Kidney (tissue), 22 donors: Measurements from ENCODE around the gene DPCD. TPM values are rescaled to one million over a fixed set of nuclear protein-coding genes. Genes with fewer than 3 reads are reported as not detected.

Experiments
- DNase-seq, 5 donors: peaks; one replicate each; pipeline ENCODE4 v3.0.0-alpha.2; 2013 to 2020
- FAIRE-seq: peaks from 2 replicates; lab custom pipeline; 2012; peaks lifted over from hg19 to GRCh38; lab: Jason Lieb, UNC
- H3K27ac ChIP-seq, 2 donors: one replicate each; pipeline ENCODE4 v1.7.0; 2013; ENCODE audit warnings: low read depth in 2 of 2, low read length in 2 of 2, inconsistent platforms in 1 of 2
- H3K27me3 ChIP-seq: one replicate; pipeline ENCODE4 v1.7.1; 2013; ENCODE audit warnings: low read length, inconsistent platforms; ENCODE audit not compliant: control insufficient read depth, insufficient read depth
- H3K36me3 ChIP-seq, 3 donors: one replicate each; pipeline versions ENCODE4 v1.7.0 to v1.7.1; 2013; ENCODE audit warnings: low read length in 3 of 3, control low read depth in 1 of 3, inconsistent platforms in 1 of 3; ENCODE audit not compliant: insufficient read depth in 3 of 3, control insufficient read depth in 2 of 3
- H3K4me1 ChIP-seq, 3 donors: one replicate each; pipeline versions ENCODE4 v1.7.0 to v1.7.1; 2013; ENCODE audit warnings: low read length in 3 of 3, inconsistent platforms in 1 of 3, low read depth in 1 of 3; ENCODE audit not compliant: control insufficient read depth in 2 of 3, insufficient read depth in 2 of 3
- H3K4me3 ChIP-seq, 3 donors: one replicate each; pipeline versions ENCODE4 v1.7.0 to v1.8.1; 2013; ENCODE audit warnings: low read length in 3 of 3, control low read depth in 1 of 3, inconsistent platforms in 1 of 3
- H3K9ac ChIP-seq, 3 donors: one replicate each; pipeline versions ENCODE4 v1.7.0 to v1.7.1; 2013; ENCODE audit warnings: low read length in 3 of 3, control low read depth in 1 of 3, inconsistent platforms in 1 of 3
- H3K9me3 ChIP-seq, 3 donors: one replicate each; pipeline versions ENCODE4 v1.7.0 to v1.7.1; 2013; ENCODE audit warnings: low read length in 3 of 3, control low read depth in 1 of 3, inconsistent platforms in 1 of 3; ENCODE audit not compliant: control insufficient read depth in 2 of 3, insufficient read depth in 1 of 3
- intact Hi-C: fragments of 100-400 bp; cut with DNase I; formaldehyde crosslinking; loops from one replicate; pipeline ENCODE4 v1.11.1; 2022
- long read RNA-seq, 10 donors: library from polyadenylated mRNA in 1 of 10; unstranded in 1 of 10; transcript quantifications; one replicate each; pipeline ENCODE4 v2.0.0 and lab custom pipeline, GENCODE V29; 2021 to 2026
- polyA plus RNA-seq: library from polyadenylated mRNA; stranded (reverse); fragments of 350-450 nt; fragmentation: Illumina TruSeq; extraction: RNeasy Lipid Tissue Mini Kit (QIAGEN cat#74804); gene quantifications from one replicate; pipeline ENCODE4 v1.2.3, GENCODE V29; 2014; ENCODE audit warnings: low read depth, low replicate concordance; ENCODE audit not compliant: insufficient read depth
- total RNA-seq: library from RNA; stranded (reverse); fragmentation: NEBNext Ultra II Directional; extraction: Animal tissue kit (Norgen Biotek cat#: 25700); gene quantifications from one replicate; pipeline ENCODE4 v1.2.1, GENCODE V29; 2021
- TF ChIP-seq, protein P1 (sequence below): IDR thresholded peaks from 3 replicates; pipeline ENCODE4 v1.5.1; 2012; ENCODE audit warnings: mild to moderate bottlenecking, moderate library complexity, borderline replicate concordance; ENCODE audit not compliant: insufficient read depth; ENCODE audit errors: extremely low read depth
- donor health status: control.
- donor health status: control.
- donor health status: control.
- donor health status: control.
- donor health status: control.
- donor health status: DM: yes; HTN: yes; CAD: no.
- donor health status: Normal renal cell carcinoma (clear cell type).

Gene DPCD
- total RNA-seq (26.4 TPM), polyA plus RNA-seq (63.1 TPM)
- long read RNA-seq, donor 1, transcript DPCD-202 (6 exons, 858 nt), result major isoform, 17 of 17 reads
- long read RNA-seq, donor 1, partial matches to known transcripts, result 0 of 17 reads
- long read RNA-seq, donor 1, other reads (novel, unspliced or antisense), result 0 of 17 reads
- long read RNA-seq, donor 2, transcript DPCD-202 (6 exons, 858 nt), result major isoform, 20 of 20 reads
- long read RNA-seq, donor 2, partial matches to known transcripts, result 0 of 20 reads
- long read RNA-seq, donor 2, other reads (novel, unspliced or antisense), result 0 of 20 reads
- long read RNA-seq, donor 3, transcript DPCD-202 (6 exons, 858 nt), result major isoform, 32 of 52 reads
- long read RNA-seq, donor 3, partial matches to known transcripts, result 11 of 52 reads
- long read RNA-seq, donor 3, other reads (novel, unspliced or antisense), result 9 of 52 reads
- long read RNA-seq, donor 4, transcript DPCD-202 (6 exons, 858 nt), result major isoform, 16 of 79 reads
- long read RNA-seq, donor 4, partial matches to known transcripts, result 35 of 79 reads
- long read RNA-seq, donor 4, other reads (novel, unspliced or antisense), result 28 of 79 reads
- long read RNA-seq, donor 5, partial matches to known transcripts, result 0 of 1 reads
- long read RNA-seq, donor 5, other reads (novel, unspliced or antisense), result 0 of 1 reads
- long read RNA-seq, donor 6, transcript DPCD-202 (6 exons, 858 nt), result major isoform, 67 of 81 reads
- long read RNA-seq, donor 6, partial matches to known transcripts, result 13 of 81 reads
- long read RNA-seq, donor 6, other reads (novel, unspliced or antisense), result 0 of 81 reads
- long read RNA-seq, donor 7, transcript DPCD-202 (6 exons, 858 nt), result major isoform, 11 of 17 reads
- long read RNA-seq, donor 7, partial matches to known transcripts, result 3 of 17 reads
- long read RNA-seq, donor 7, other reads (novel, unspliced or antisense), result 3 of 17 reads
- long read RNA-seq, donor 8, transcript DPCD-202 (6 exons, 858 nt), result major isoform, 24 of 24 reads
- long read RNA-seq, donor 8, partial matches to known transcripts, result 0 of 24 reads
- long read RNA-seq, donor 8, other reads (novel, unspliced or antisense), result 0 of 24 reads
- long read RNA-seq, donor 9, transcript DPCD-202 (6 exons, 858 nt), result major isoform, 8 of 9 reads
- long read RNA-seq, donor 9, partial matches to known transcripts, result 0 of 9 reads
- long read RNA-seq, donor 9, other reads (novel, unspliced or antisense), result 0 of 9 reads
- long read RNA-seq, donor 10, transcript DPCD-202 (6 exons, 858 nt), result major isoform, 15 of 15 reads
- long read RNA-seq, donor 10, partial matches to known transcripts, result 0 of 15 reads
- long read RNA-seq, donor 10, other reads (novel, unspliced or antisense), result 0 of 15 reads

DNA sequence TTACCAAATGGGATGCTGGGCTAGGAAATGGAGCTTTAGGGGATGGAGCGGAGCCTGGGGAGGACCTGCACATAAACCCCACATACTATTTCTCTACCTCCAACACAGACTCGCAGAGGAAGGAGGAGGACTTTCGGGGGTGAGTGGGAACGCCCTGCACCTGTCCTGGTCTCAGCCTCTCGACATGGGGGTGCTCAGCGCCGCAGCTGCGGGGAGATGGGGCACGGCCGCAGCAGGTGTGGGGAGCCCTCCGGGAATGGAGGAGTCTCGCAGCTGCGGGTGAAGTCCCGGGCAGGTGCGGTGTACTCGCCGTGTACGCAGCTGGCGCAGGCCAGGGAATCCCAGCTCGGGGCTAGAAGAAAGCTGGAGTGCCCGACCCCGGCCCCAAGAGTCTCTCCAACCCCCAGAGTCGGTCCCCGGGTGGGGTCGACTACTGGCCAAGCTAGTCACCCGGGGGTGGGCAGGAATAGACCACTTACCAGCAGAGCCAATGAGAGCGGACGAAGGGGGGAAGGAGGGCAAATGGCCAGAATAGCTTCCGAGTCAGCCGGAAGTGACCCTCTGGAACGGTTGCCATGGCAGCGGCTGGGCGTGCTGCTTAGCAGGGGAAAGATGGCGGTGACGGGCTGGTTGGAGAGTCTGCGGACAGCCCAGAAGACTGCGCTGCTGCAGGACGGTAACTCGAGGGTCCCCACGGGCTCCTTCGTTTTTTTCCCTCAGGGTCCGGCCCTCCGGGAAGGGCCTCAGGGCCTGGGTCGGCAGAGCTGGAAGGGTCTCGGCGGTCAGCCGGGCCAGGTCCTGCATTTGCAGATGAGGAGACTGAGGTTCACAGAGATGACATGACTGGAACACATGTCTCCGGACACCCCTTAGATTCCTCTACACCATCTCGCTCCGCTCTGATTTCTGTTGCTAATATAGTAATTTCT is at the start of gene DPCD, which contains the start of gene POLL:
Gene DPCD (plus strand): TSS at position 597 of the 929 bp plus-strand sequence. CDS start 16 bp downstream, at position 613.
Gene POLL (minus strand): TSS at position 533 of the 929 bp plus-strand sequence. CDS start 897 bp downstream, outside the sequence.
- peak; percentile 30 for FAIRE-seq
- H3K4me3 ChIP-seq, result peak within 1 kb of the TSS; percentile 87 to 100 (median 97)
- intact Hi-C loops, result no loop called here
- H3K9ac ChIP-seq, result peak within 1 kb of the TSS; percentile 77 to 92 (median 80)
- peak; percentile 97 to 98 (median 98) for DNase-seq
- H3K9me3 ChIP-seq, result no peaks in the 10 kb centered on the region
- TF ChIP-seq, protein P1, sequence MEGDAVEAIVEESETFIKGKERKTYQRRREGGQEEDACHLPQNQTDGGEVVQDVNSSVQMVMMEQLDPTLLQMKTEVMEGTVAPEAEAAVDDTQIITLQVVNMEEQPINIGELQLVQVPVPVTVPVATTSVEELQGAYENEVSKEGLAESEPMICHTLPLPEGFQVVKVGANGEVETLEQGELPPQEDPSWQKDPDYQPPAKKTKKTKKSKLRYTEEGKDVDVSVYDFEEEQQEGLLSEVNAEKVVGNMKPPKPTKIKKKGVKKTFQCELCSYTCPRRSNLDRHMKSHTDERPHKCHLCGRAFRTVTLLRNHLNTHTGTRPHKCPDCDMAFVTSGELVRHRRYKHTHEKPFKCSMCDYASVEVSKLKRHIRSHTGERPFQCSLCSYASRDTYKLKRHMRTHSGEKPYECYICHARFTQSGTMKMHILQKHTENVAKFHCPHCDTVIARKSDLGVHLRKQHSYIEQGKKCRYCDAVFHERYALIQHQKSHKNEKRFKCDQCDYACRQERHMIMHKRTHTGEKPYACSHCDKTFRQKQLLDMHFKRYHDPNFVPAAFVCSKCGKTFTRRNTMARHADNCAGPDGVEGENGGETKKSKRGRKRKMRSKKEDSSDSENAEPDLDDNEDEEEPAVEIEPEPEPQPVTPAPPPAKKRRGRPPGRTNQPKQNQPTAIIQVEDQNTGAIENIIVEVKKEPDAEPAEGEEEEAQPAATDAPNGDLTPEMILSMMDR, result no peak
- peak within 1 kb of the TSS in 1 of 2 donors; percentile 29 for H3K27ac ChIP-seq
- no peaks in the 10 kb centered on the region for H3K27me3 ChIP-seq
- H3K4me1 ChIP-seq, result peaks cover 2 to 12% (median 8%) of the 10 kb centered on the region in 3 donors
- H3K36me3 ChIP-seq, result peaks cover 0 to 3% (median 0%) of the 10 kb centered on the region in 3 donors

DNA sequence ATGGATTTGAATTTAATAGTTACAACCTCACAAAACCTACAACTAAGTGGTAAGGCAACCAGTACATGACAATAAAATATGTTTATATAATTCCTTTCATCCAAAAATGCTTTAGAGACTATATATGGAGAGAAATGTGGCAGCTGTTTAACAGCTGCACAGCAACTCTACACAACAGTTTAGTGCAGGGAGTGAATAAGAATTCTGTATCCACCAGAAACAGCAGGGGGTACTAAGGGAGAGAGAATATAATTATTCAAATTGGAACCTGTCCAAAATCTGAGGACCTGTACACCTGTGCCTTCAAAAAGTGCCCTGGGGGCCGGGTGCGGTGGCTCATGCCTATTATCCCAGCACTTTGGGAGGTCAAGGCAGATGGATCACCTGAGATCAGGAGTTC is 49.7 kb upstream of the DPCD start:
- Histone ChIP-seq H3K27me3 (no peaks in the 10 kb centered on the region), H3K9me3 (no peaks in the 10 kb centered on the region), H3K4me3 (no peak overlapping the region), H3K4me1 (no peaks in the 10 kb centered on the region), H3K9ac (no peak overlapping the region), H3K36me3 (peaks cover 0 to 6% (median 0%) of the 10 kb centered on the region in 3 donors), H3K27ac (no peak overlapping the region)
- intact Hi-C loops, result no loop called here
- TF ChIP-seq, protein P1, result no peak
- no peak for FAIRE-seq
- DNase-seq, result peak in 2 of 5 donors; percentile 13 to 62

DNA sequence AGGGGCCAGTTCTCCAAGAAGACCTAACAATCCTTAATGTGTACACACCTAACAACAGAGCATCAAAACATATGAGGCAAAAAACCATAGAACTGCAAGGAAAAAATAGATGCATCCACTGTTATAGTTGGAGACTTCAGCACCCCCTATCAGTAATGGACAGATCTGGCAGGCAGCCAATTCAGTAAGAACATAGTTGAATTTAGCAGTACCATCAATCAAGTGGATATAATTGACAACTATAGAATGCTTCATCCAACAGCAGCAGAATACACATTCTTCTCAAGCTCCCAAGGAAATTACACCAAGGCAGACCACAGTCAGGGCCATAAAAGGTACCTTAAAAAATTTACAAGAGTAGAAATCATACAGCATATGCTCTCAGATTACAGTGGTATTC is 42.2 kb upstream of the DPCD start:
- Histone ChIP-seq H3K9ac (no peak overlapping the region), H3K9me3 (no peaks in the 10 kb centered on the region), H3K4me1 (no peaks in the 10 kb centered on the region), H3K36me3 (peaks cover 0 to 3% (median 0%) of the 10 kb centered on the region in 3 donors), H3K27ac (no peak overlapping the region), H3K27me3 (no peaks in the 10 kb centered on the region), H3K4me3 (no peak overlapping the region)
- DNase-seq (no peak), FAIRE-seq (no peak)
- TF ChIP-seq, protein P1, result no peak
- intact Hi-C loops, result no loop called here
